GM18907 (cell line): Measurements from ENCODE around the gene PDIA3.
"Not testable (repeated sequence)": the region's sequence is repeated elsewhere in the genome, so short reads cannot be mapped to it uniquely, and the experiment has no call there.

Source experiments
- ATAC-seq: cut with Tn5 transposase; IDR thresholded peaks from one replicate; pipeline ENCODE4 v1.9.1; 2021; ENCODE audit warnings: mild to moderate bottlenecking, moderate library complexity; ENCODE audit not compliant: unreplicated experiment

Gene PDIA3

DNA sequence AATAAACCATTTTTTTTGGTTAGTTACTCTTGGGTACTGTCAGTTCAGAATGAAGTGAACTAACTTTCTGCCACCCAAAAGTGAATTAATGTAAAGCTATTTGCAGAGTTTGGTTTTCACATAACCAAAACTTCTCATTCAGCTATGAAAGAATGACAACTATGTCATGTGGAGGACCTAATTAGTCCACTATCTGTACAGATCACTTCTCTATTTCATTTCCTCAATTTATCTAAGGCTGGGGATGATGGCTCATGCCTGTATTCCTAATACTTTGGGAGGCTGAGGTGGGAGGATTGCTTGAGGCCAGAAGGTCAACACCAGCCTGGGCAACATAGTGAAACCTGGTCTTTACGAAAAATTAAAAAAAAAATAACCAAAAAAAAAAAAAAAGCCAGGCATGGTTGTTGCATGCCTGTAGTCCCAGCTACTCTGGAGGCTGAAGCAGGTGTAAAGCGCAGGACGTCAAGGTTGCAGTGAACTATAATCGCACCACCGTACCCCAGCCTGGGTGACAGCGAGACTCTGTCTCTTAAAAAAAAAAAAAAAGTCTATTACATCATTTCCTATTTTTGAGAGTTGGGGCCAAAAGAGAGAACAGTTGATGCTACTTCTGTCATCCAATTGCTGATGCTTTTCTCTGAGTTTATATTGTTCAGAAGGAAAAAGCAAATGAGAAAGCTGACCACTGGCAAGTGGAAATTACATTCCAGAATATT is 62.9 kb downstream of the PDIA3 start:
- ATAC-seq: peak; percentile 59

DNA sequence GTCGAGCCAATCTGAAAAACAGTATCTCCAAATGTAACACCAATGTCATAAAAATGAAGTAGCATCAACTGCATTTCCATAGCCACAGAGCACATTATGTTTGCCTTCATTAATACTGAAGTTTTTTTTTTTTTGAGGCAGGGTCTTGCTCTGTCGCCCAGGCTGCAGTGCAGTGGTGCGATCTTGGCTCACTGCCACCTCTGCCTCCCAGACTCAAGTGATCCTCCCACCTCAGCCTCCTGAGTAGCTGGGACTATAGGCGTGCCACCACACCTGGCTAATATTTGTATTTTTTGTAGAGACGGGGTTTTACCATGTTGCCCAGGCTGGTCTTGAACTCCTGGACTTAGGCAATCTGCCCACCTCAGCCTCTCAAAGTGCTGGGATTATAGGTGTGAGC is 68.8 kb downstream of the PDIA3 start:
- ATAC-seq: not testable (repeated sequence)

DNA sequence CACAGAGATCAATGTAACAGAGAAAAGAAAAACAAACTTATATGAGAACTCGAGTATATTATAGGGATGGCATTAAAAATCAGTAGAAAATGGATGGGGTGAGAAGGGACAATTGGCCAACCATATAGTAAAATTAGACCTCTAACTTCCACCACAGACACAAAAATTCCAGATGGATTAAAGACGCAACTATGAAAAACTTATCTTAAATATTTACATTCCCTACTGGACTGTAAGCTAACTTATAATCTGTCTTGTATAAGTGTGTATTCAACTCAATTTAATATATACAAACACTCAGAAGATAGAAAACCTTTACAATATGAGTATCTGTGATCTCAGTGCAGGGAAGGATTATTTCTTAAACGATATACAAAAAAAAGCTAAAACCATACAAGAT is 75.3 kb downstream of the PDIA3 start:
- ATAC-seq: no peak
